Mesenteric fat pad (tissue), 1 donor: ENCODE results near the gene THAP11. TPM values are rescaled to one million over a fixed set of nuclear protein-coding genes. Genes with fewer than 3 reads are reported as not detected.
A peak's percentile ranks its signal among the peaks of the same experiment; 100 is the strongest.

Experiments used
- DNase-seq: peaks from one replicate; pipeline ENCODE4 v3.0.0-alpha.2; 2020; ENCODE audit warnings: low spot score
- total RNA-seq: library from RNA; stranded (reverse); fragmentation: NEBNext Ultra II Directional; extraction: Animal tissue kit (Norgen Biotek cat#: 25700); gene quantifications from one replicate; pipeline ENCODE4 v1.2.1, GENCODE V29; 2021
- donor health status: DM: yes; HTN: yes; CAD: no.

The THAP11 gene
- total RNA-seq, 1 donor from 2014 or later: 21.6 TPM

DNA sequence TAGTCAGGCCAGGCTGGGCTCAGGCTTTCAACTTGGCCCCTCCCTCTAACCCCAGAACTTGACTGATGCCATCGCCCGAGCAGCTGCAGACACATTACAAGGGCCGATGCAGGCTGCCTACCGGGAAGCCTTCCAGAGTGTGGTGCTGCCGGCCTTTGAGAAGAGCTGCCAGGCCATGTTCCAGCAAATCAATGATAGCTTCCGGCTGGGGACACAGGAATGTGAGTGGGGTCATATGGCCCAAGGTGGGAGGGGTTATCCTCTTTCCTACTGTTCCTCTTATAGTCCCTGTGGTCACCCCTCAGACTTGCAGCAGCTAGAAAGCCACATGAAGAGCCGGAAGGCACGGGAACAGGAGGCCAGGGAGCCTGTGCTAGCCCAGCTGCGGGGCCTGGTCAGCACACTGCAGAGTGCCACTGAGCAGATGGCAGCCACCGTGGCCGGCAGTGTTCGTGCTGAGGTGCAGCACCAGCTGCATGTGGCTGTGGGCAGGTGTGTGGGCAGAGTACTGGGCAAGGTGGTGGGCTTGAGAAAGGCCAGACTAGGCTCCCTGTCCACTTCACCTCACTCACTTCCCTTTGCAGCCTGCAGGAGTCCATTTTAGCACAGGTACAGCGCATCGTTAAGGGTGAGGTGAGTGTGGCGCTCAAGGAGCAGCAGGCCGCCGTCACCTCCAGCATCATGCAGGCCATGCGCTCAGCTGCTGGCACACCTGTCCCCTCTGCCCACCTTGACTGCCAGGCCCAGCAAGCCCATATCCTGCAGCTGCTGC lies 40.4 kb downstream of the THAP11 start:
- no peak for DNase-seq

- no peak for DNase-seq
These were observed 41.2 kb downstream of the THAP11 start for GRCh38 chr16:67883146-67883871.

DNA sequence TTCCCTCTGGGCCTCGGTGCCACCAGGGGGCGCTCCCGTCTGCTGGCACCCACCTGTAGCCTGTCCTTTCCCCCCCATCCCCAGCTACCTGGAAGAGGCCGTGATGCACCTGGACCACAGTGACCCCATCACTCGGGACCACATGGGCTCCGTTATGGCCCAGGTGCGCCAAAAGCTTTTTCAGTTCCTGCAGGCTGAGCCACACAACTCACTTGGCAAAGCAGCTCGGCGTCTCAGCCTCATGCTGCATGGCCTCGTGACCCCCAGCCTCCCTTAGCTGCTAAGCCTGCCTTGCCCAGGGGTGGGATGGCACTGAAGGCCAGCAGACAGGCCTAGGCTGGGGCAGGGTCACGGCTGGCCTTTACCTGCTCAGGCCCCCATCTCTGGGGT lies 41.7 kb downstream of the THAP11 start:
- DNase-seq: no peak

DNA sequence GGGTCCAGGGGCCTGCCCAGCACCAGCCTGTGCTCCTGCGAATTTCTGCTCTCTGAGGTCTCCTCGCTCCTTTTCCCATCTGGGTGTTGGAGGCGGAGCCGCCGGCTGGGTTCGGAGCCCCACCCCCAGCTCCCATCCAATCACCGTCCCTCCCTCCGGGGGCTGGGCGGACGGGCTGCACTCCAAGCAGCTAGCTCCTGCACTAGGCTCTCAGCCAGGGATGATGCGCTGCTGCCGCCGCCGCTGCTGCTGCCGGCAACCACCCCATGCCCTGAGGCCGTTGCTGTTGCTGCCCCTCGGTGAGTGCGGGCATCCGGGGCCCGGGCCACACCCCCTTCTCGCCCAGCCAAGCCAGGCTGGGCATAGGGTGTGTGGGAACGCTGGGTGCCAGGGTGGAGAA lies 42.6 kb downstream of the THAP11 start, which contains the start of gene NRN1L:
TSS of gene NRN1L (plus strand) at position 202 of the 400 bp plus-strand sequence. CDS start at position 221, 19 bp downstream.
- peak; percentile 93 for DNase-seq

- DNase-seq: no peak
These were observed 43.4 kb downstream of the THAP11 start for GRCh38 chr16:67885545-67885944.

DNA sequence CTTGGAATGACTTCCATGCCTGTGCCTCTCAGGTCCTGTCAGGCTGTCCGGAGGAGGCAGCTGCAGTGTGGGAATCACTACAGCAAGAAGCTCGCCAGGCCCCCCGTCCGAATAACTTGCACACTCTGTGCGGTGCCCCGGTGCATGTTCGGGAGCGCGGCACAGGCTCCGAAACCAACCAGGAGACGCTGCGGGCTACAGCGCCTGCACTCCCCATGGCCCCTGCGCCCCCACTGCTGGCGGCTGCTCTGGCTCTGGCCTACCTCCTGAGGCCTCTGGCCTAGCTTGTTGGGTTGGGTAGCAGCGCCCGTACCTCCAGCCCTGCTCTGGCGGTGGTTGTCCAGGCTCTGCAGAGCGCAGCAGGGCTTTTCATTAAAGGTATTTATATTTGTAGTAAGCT lies 43.9 kb downstream of the THAP11 start:
- DNase-seq: no peak

DNA sequence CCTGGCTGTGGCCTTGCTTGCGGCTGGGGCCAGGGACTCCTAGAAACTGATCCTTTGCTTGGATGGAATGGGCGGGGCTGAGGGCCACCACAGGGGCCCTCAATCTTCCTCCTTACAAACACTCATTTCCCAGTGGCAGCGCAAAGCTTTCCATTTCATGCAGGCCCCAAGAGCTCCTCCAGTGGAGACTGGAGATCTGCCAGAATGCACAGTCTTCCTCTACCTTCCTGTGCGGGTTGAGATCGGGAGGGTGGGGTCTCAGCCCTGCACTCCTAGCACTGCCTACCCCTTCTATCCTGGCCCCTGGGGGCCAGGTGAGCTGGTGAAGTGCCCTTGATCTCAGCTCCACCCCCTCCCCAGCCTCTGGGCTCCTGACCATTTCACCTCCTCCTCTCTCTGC lies 44.3 kb downstream of the THAP11 start:
- DNase-seq: no peak

DNA sequence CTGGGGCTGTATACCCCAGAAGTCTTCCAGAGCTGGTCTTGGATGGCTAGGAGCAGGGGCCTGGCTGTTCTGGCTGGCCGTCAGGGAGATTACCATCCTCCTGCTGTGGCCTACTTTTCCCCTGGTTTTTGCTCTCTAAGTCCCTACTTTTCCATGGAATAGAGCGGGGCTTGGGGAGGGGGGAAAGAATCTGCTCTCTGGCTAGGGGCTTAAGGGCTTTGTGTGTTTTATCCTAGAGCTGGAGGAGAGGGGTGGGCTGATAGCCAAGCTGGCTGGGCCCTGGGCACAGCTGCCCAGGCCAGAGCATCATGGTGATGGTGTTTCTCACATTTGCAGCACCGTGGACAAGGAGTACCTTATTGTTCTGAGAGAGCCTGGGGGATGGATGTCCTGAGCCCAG lies 46.2 kb downstream of the THAP11 start:
- DNase-seq: no peak

DNA sequence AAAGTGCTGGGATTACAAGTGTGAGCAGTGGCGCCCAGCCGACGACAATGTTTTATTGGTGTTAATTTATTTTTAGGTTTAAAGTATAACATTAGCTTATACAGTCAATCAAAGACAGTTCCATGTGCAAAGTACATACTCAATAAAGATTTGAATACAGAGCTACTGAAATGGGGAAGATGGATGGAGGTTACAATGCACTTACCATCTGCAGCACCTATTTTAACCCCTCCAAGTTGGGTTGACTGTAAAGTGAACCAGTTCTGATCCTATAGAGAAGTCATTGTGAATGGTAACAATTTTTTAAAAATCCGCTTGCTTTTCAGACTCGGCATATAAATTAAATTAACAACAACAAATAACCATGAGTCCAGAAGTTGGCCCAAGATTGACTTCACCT lies 50.3 kb downstream of the THAP11 start:
- DNase-seq: no peak

DNA sequence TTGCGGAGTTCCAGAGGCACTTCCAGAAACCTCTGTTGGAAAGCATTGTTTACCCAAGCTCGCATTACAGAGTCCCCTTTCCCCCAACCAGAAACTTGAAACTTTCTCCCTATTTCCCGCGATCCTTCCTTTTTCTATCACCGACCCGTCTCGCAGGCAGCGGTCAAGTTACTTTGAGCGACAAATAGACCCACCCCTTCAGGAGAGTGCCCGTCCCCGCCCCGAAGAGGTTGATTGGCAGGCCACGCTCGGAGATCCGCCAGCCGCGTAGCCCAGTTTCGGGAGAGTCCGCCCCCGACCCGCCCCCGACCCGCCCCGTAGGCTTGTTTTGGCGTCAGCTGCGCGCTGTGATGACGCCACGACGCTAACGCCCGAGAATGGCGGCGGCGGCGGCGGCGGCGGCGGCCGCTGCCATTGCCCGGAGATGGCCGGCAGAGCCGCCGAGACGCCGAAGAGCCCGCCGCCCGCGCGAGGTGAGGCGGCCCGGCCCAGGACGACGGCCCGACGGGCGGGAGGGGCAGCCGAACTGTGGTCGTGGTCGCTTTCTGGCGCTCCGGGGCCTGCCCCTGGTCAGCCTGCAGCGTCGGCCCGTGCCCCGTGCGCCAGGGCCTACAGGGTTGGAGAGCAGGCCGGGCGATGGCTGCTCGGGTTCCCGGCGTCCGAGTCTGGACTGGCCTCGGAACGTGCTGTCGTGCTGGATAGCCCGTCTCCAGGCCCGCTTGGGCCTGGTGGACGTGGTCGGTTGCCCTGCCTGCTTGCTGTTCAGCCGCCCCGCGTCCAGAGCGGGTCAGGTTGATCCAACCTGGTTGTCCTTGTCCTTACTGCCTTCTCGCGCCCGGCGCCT lies 51.0 kb downstream of the THAP11 start, which contains the start of gene PSKH1:
TSS of gene PSKH1 (plus strand) at position 356 of the 844 bp plus-strand sequence. CDS start 15,496 bp downstream, outside the sequence.
- DNase-seq: peak; percentile 98

Other genes with a start within 250 kb of the THAP11 start
- 0.96 TPM for gene CARMIL2, start 197.2 kb upstream of the THAP11 start, total RNA-seq
- gene ACD, start 182.1 kb upstream of the THAP11 start, total RNA-seq: 11.5 TPM
- gene PARD6A, start 181.4 kb upstream of the THAP11 start, total RNA-seq: 3.9 TPM
- 11.4 TPM for gene ENKD1, start 175.6 kb upstream of the THAP11 start, total RNA-seq
- gene C16orf86, start 175.5 kb upstream of the THAP11 start, total RNA-seq: 2.9 TPM
- 16.7 TPM for gene GFOD2, start 123.0 kb upstream of the THAP11 start, total RNA-seq
- 14.5 TPM for gene RANBP10, start 35.8 kb upstream of the THAP11 start, total RNA-seq
- gene TSNAXIP1, start 35.4 kb upstream of the THAP11 start, total RNA-seq: 1.1 TPM
- 87.6 TPM for gene NUTF2, start 4.6 kb downstream of the THAP11 start, total RNA-seq
- gene CENPT, start 5.4 kb downstream of the THAP11 start, total RNA-seq: 35.5 TPM
- gene EDC4, start 30.7 kb downstream of the THAP11 start, total RNA-seq: 41.3 TPM
- not detected for gene NRN1L, start 42.6 kb downstream of the THAP11 start, total RNA-seq
- gene PSKH1, start 50.9 kb downstream of the THAP11 start, total RNA-seq: 28.6 TPM
- 1.3 TPM for gene CTRL, start 89.5 kb downstream of the THAP11 start, total RNA-seq
- 53.8 TPM for gene PSMB10, start 94.5 kb downstream of the THAP11 start, total RNA-seq
- gene LCAT, start 101.8 kb downstream of the THAP11 start, total RNA-seq: 32.1 TPM
- gene SLC12A4, start 126.3 kb downstream of the THAP11 start, total RNA-seq: 113 TPM
- gene DPEP3, start 138.2 kb downstream of the THAP11 start, total RNA-seq: 0.16 TPM
- gene DPEP2, start 157.2 kb downstream of the THAP11 start, total RNA-seq: 1.5 TPM
- gene DPEP2NB, start 173.6 kb downstream of the THAP11 start, total RNA-seq: not detected
- gene DDX28, start 180.9 kb downstream of the THAP11 start, total RNA-seq: 7.8 TPM
- 17.4 TPM for gene DUS2, start 181.0 kb downstream of the THAP11 start, total RNA-seq
- gene NFATC3, start 243.1 kb downstream of the THAP11 start, total RNA-seq: 38.2 TPM